Measurements from ENCODE around the gene PERM1. TPM values are rescaled to one million over a fixed set of nuclear protein-coding genes. Genes with fewer than 3 reads are reported as not detected.

PERM1 gene
- polyA plus RNA-seq, 1 donor from 2014 or later, result not detected

DNA sequence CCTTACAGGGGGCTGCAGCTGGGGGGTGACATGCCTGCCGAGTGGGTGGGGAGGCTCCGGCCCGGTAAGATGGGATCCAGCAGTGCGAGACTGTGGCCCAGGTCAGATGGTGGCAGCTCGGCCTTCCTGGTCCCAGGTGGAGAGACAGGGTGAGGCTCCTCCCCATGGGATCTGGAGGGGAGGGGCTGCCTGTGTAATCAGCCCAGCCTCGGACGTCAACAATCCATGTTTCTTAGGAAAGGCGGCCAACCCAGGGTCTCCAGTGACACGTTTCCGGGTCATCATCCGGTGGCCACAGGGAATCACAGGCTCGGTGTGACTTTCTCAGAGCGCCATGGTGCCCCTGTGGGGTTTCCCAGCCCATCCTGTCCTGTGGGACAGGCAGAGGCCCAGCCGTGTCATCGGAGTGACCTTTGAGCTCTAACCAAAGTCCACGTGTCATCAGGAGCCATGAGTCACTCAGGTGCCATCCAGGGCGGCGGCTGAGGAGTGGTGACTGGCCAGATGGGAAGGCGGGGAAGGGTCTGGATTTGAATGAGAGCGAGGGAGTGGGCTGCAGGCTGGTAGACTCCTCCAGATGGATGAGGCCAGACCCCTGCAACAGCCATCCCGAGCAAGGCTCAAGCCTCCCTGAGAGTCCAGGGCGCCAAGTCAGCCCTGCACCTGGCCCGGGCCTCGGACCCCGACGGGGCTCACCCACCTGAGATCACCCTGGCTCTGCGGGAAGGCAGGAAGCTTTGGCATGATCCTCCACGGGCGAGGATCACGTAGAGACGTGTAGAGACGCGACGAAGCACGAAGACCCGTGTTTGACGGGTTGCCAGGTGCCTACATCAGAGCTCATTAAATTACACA is 24.6 kb upstream of the PERM1 start:
- Mint-ChIP-seq H3K27me3 (peaks cover 37% of the 10 kb centered on the region), H3K4me3 (no peak overlapping the region), H3K36me3 (no peaks in the 10 kb centered on the region)

DNA sequence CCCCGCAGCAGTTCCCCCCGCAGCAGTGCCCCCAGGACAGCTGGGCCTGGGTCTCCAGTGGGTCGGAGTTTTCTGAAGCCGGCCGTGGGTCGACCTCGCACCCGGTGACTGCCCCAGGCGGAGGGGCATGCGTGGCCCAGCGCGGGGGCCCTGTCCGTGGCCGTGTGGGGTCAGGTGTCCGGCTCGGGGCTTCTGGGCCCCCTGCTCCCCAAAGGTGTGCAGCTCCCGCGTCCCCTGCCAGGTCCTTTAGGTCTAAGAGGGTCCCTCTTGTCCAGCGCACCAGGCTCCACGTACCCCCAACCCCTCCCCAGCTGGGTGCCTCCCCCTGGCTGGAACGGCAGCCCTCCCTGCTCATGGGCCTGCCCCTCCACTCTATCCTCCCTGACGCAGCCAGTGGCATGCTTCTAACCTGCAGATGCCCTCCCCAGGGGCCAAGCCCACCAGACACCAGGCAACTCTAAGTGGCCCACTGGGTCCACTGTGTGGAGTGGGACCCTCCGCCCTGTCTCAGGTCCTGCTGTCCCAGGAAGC is 23.9 kb upstream of the PERM1 start:
- Mint-ChIP-seq H3K4me1 (peaks cover 7 to 10% (median 10%) of the 10 kb centered on the region in 3 donors), H3K9me3 (peaks cover 0 to 2% (median 0%) of the 10 kb centered on the region in 3 donors), H3K36me3 (no peaks in the 10 kb centered on the region), H3K27ac (no peak overlapping the region), H3K27me3 (peaks cover 39% of the 10 kb centered on the region), H3K4me3 (peak overlapping the region in 1 of 4 donors; percentile 66)

More for the DNA sequence above, 24.6 kb upstream of the PERM1 start:
- peaks cover 0 to 2% (median under 1%) of the 10 kb centered on the region in 3 donors for H3K9me3 Mint-ChIP-seq
- peaks cover 7 to 10% (median 10%) of the 10 kb centered on the region in 3 donors for H3K4me1 Mint-ChIP-seq
- H3K27ac Mint-ChIP-seq, result no peak overlapping the region

DNA sequence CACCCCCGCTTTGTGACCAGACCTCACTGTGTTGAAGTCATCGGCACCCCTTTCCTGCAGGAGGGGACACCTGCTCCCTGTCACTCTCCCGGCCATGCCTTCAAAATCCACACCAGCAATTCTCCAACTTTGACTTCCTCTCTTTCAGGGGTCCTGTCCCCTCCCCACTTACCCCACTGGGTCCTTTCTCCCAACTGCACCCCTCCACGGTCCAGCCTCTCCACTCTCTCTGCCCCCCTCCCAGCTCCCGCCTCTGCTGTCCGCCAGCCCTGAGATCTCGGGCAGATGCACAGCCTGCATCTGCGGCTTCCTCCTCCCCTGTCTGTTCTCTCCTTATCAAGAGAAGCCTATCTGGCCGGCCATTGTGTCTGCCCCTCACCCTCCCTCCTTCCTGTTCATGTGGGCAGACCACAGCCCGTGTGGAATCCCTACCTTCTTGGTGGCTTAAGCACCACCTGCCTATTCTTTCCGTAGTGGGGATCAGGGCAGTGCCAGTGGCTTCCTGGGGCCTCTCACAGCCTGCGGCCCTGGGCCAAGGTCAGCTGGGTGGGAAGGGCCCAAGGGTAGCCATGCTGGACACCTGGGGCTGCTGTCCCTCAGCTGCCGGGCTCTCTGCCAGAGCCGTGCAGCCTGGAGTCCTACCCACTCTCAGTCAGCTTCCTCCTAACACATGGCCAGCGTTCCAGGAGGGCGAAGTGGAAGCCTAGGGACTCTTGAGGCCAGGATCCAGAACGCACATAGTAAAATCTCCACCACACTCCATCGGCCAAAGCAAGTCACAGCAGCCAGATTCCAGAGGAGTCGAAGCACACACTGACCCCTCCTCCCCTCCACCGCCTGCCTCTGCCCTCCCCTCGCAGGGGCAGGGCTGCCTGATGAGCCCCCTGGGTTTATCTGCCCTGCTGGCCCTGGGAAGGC is 23.1 kb upstream of the PERM1 start:
- H3K9me3 Mint-ChIP-seq, result peaks cover 0 to 2% (median 0%) of the 10 kb centered on the region in 3 donors
- peaks cover 9 to 10% (median 10%) of the 10 kb centered on the region in 3 donors for H3K4me1 Mint-ChIP-seq
- H3K36me3 Mint-ChIP-seq, result no peaks in the 10 kb centered on the region
- peaks cover 42% of the 10 kb centered on the region for H3K27me3 Mint-ChIP-seq
- peak overlapping the region in 2 of 4 donors; percentile 66 to 71 for H3K4me3 Mint-ChIP-seq
- peak overlapping the region in 1 of 3 donors; percentile 76 for H3K27ac Mint-ChIP-seq

DNA sequence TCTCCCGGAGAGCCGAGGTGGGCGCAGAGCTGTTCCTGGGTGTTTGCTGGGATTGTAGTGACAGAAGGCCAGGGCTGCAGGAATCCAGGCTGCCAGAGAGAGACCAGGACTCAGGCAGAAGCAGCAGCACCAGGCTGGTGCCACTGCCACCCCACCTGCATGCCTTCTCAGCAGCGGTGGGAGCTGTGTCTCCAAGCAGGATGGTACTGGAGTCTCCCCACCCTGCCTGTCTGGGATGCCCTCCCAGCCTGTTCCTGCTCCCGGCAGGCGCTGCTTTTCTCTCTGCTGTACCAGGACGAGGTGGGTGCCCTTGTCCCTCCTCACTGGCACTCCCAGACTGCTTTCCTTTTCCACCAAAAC is 22.5 kb upstream of the PERM1 start:
- Mint-ChIP-seq H3K4me3 (peak overlapping the region in 1 of 4 donors; percentile 66), H3K4me1 (peaks cover 9 to 10% (median 10%) of the 10 kb centered on the region in 3 donors), H3K36me3 (no peaks in the 10 kb centered on the region), H3K9me3 (peaks cover 0 to 2% (median 0%) of the 10 kb centered on the region in 3 donors), H3K27ac (peak overlapping the region in 1 of 3 donors; percentile 76), H3K27me3 (peaks cover 42% of the 10 kb centered on the region)

DNA sequence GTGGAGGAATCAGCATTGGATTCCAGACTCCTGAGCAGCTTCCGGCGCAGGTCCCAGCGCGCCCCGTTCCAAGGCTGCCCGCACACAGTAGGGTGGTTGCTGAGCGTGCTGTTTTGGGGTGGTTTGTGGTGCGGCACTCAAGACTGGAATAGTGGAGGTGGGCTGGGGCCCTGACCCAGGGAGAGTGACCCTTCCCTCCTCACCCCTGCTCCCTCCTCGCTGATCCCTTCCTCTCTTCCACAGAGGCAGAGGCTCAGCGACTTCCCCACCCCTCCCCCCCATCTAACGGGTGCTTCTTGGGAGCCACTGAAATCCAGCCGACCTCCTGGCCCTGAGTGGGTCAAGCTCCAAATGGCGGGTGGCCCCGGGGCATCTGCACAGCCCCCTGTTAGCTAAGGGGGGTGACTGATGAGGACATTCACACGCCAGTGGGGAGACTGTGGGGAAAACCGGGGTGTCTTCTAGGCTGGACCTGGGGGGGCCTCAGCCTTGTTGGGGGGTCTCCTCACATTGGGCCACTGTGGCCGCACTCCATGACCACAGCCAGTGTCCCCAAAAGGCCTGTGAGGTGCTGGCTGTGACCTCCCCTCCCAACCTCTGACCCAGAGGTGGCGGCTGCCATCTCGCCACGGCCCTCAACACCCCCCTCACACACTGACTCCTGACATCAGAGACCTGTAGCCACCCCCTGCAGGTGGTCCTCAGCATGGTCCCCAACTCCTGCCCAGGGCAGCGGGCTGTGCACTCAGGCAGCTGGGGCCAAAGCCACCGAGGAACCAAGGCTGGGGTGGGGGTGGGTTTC is 21.9 kb upstream of the PERM1 start:
- peaks cover 39% of the 10 kb centered on the region for H3K27me3 Mint-ChIP-seq
- H3K9me3 Mint-ChIP-seq, result no peaks in the 10 kb centered on the region
- peaks cover 5 to 10% (median 6%) of the 10 kb centered on the region in 3 donors for H3K4me1 Mint-ChIP-seq
- peak overlapping the region in 1 of 4 donors; percentile 28 for H3K4me3 Mint-ChIP-seq
- H3K36me3 Mint-ChIP-seq, result no peaks in the 10 kb centered on the region
- peak overlapping the region in 1 of 3 donors; percentile 77 for H3K27ac Mint-ChIP-seq

DNA sequence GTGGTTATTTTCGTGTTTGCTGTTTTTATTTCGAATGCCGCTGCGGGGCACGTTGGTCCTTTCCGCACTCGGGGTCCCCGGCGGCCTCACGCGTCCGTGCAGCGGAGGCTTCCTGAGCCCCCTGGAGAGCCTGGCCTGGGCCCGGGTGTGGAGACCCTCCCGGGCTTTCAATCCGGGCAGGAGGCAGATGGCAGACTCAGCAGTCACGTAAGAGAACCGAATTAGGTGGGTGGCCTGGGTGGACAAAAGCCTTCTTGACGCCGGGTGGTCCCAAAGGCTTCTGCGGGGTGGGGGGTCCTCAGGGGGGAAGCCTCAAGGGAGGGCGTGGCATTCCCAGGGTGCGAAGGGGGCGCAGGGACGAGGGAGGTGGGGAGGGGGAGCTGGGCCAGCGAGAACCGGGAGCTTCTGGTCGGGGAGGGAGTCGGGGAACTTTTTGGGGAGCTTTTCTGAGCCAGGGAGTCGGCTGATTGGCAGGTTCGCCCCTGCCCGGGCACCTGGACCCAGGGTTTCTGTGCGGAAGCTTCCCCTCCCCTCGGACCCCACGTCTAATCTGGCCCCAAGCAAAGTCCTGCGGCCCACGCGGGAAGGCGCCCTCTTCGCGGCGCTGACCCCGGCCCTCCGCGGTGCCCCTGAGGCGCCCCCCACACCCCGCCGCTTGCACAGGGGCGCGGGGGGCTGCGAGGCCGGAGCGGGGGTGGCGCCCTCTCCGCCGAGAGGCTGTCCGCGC is 19.3 kb upstream of the PERM1 start:
- Mint-ChIP-seq H3K27ac (peak overlapping the region; percentile 86 to 94 (median 88)), H3K36me3 (no peaks in the 10 kb centered on the region), H3K4me3 (peak overlapping the region; percentile 74 to 87 (median 82)), H3K9me3 (no peaks in the 10 kb centered on the region), H3K4me1 (peaks cover 0 to 10% (median 5%) of the 10 kb centered on the region in 3 donors), H3K27me3 (peaks cover 39% of the 10 kb centered on the region)

DNA sequence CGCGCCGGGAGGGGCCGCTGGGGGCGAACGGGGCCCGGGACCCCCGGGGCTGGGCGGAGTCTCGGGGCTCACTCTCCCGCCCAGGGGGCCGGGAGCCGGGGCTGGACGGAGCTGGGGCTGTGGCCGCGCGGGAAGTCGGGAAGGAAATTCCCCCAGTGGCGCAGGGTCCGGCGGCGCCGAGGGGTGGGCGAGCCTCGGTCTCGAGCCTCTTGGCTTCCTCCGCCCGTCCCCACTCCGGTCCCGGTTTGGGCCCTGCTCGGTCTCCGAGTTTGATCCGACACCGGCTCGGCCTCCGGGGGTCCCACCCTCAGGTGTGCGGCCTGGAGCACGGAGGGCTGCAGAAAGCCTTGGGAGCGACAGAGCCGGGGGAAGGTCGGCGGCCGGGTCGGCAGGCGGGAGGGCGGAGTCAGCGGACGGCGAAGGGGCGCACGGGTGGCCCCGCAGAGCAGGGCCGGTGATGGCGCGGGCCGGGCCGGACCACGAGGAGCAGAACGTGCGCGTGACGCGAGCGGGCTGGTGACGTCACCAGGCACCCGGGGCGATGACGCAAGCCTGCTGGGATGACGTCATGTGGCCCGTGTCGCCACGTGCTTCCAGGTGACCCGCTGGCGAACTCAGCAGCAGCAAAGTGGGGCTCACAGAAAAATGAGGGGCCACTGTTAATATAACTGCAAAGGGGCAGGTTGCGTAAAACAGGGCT is 18.6 kb upstream of the PERM1 start:
- peaks cover 42% of the 10 kb centered on the region for H3K27me3 Mint-ChIP-seq
- peak overlapping the region; percentile 86 to 94 (median 88) for H3K27ac Mint-ChIP-seq
- peaks cover 0 to 10% (median 8%) of the 10 kb centered on the region in 3 donors for H3K4me1 Mint-ChIP-seq
- no peaks in the 10 kb centered on the region for H3K9me3 Mint-ChIP-seq
- H3K4me3 Mint-ChIP-seq, result peak overlapping the region; percentile 74 to 87 (median 82)
- H3K36me3 Mint-ChIP-seq, result no peaks in the 10 kb centered on the region

DNA sequence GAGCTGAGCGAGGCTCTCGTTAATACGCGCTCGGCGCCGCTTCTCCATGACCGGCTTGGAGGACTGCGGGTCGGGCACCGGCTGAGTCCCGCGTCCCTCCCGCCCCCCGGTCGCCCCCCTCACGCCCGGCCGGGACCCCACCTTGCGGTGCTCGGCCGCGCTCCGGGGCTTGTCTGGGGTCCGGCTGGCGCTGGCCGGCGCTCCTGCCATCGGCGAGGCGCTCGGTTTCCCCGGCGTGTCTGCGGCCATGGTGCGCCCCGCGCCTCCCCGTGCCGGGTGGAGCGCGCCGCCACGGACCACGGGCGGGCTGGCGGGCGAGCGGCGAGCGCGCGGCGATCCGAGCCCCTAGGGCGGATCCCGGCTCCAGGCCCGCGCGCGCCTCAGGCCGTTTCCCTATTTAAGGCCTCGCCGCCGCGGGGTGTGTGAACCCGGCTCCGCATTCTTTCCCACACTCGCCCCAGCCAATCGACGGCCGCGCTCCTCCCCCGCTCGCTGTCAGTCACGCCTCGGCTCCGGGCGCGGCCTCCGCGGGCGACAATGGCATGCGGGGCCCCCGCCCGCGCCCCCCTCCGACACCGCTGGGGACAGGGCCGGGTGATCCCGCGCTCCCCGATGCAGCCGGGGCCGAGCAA is 17.9 kb upstream of the PERM1 start, which contains the start of gene HES4:
Gene HES4, minus strand, starts transcription at position 373 of the 632 bp plus-strand sequence. Its CDS starts 124 bp downstream, at position 249.
- peak within 1 kb of the TSS; percentile 74 to 87 (median 82) for H3K4me3 Mint-ChIP-seq
- H3K36me3 Mint-ChIP-seq, result no peaks in the 10 kb centered on the region
- peaks cover 0 to 2% (median 0%) of the 10 kb centered on the region in 3 donors for H3K9me3 Mint-ChIP-seq
- H3K4me1 Mint-ChIP-seq, result peaks cover 0 to 7% (median 5%) of the 10 kb centered on the region in 3 donors
- H3K27ac Mint-ChIP-seq, result peak within 1 kb of the TSS; percentile 86 to 94 (median 88)
- H3K27me3 Mint-ChIP-seq, result peaks cover 41% of the 10 kb centered on the region

DNA sequence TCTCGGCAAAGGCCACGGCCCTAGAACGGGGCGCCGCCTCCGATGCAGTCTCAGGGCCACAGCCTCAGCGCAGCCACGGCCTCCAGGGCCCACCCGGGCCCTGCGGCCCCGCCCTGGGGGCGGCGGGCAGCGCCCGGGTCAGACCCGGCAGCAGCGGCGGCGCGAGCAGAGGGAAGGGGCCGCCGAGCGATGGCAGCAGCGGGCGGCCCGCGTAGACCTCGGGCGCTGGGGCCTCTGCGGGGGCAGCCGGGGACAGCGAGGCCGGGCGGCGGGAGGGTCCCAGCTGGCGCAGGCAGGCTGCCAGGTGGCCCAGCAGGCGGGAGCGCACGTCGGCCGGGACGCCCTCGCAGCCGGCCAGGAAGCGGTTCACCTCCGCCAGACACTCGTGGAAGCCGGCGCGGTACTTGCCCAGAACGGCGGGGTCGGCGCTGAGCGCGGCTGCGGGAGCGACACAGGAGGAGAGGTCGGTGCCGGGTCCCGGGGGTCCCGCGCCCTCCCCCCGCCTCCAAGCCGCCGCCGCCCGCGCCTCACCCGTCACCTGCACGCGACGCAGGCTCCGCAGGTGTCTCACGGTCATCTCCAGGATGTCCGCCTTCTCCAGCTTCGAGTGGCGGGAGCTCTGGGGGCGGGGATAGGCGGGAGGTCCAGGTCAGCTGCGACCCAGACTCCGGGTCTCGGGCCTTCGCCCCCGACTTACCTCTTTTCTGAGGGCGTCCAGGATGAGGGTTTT is 17.3 kb upstream of the PERM1 start:
- H3K27ac Mint-ChIP-seq, result peak overlapping the region in 1 of 3 donors; percentile 35
- H3K4me3 Mint-ChIP-seq, result peak overlapping the region in 2 of 4 donors; percentile 52 to 54
- no peaks in the 10 kb centered on the region for H3K36me3 Mint-ChIP-seq
- peaks cover 0 to 2% (median 0%) of the 10 kb centered on the region in 3 donors for H3K9me3 Mint-ChIP-seq
- H3K4me1 Mint-ChIP-seq, result peaks cover 0 to 6% (median 4%) of the 10 kb centered on the region in 3 donors
- peaks cover 39% of the 10 kb centered on the region for H3K27me3 Mint-ChIP-seq

DNA sequence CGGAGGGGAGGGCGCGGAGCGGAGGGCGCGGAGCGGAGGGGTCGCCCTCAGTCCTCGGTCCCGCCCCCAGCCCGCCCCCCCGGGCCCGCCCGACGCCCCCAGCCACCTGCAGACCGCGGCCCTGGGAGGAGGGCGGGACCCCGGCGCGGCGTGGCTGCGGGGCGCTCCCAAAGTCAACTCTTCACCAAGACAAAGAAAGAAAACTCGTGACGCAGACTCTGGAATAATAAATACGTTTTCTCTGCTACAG is 16.8 kb upstream of the PERM1 start:
- H3K4me1 Mint-ChIP-seq, result peaks cover 0 to 6% (median 4%) of the 10 kb centered on the region in 3 donors
- H3K4me3 Mint-ChIP-seq, result no peak overlapping the region
- peaks cover 37% of the 10 kb centered on the region for H3K27me3 Mint-ChIP-seq
- H3K9me3 Mint-ChIP-seq, result peaks cover 0 to 2% (median 0%) of the 10 kb centered on the region in 3 donors
- no peaks in the 10 kb centered on the region for H3K36me3 Mint-ChIP-seq
- H3K27ac Mint-ChIP-seq, result no peak overlapping the region

DNA sequence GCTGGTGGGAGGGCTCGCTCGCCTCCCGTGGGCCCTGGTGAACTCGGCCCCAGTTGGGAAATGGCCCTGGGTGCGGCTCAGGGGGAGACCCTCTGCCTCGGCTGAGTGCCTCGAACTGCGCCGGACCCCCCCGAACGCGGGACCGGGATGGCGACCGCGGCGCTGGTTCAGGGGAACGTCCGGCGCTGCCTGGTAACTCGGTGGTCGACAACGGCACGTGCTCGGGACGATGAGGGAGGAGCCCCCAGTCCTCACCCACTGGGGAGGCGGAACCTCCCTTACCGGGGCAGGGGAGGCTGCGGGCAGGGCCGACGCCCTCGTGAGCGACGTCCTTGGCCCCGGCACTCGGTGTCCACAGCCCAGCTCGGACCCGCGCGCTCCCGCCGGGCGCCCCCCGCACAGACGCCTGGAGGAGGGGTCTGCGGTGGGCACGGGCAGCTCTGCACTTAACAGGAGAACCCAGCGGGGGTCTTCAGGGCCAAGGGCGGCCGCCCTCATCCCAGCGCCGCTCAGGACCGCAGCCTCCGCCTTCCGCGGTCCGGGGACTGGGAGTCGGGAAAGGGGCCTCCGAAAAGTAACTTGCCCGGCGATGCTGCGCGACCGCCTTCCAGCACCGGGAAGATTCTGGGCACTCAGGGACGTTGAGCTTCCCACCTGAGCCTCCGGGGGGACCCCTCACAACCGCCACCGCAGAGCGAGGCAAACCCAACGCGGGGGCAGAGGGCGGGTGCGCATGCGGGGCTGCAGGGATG is 16.3 kb upstream of the PERM1 start:
- peaks cover 0 to 2% (median 0%) of the 10 kb centered on the region in 3 donors for H3K9me3 Mint-ChIP-seq
- H3K36me3 Mint-ChIP-seq, result no peaks in the 10 kb centered on the region
- no peak overlapping the region for H3K27ac Mint-ChIP-seq
- peaks cover 34% of the 10 kb centered on the region for H3K27me3 Mint-ChIP-seq
- H3K4me3 Mint-ChIP-seq, result no peak overlapping the region
- H3K4me1 Mint-ChIP-seq, result peaks cover 0 to 5% (median 4%) of the 10 kb centered on the region in 3 donors

DNA sequence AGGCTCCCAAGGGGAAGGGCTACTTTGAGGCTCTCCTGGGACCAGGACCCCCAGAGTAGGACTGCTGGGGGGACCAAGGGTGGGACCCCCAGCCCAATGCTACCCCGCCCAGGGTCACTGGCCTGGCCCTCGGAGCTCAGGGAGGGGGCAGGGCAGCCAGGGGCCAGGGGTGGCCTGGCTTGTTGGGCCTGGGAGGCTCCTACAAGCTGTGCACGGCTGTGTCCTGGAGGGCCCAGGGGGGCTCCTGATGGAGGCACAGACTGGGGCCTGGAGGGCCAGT is 15.8 kb upstream of the PERM1 start:
- no peak overlapping the region for H3K27ac Mint-ChIP-seq

More for the DNA sequence above, 15.8 kb upstream of the PERM1 start:
- H3K9me3 Mint-ChIP-seq, result peaks cover 0 to 3% (median 0%) of the 10 kb centered on the region in 3 donors
- no peak overlapping the region for H3K4me3 Mint-ChIP-seq
- peaks cover 32% of the 10 kb centered on the region for H3K27me3 Mint-ChIP-seq
- peaks cover 0 to 5% (median 3%) of the 10 kb centered on the region in 3 donors for H3K4me1 Mint-ChIP-seq
- no peaks in the 10 kb centered on the region for H3K36me3 Mint-ChIP-seq
